IMR-90 (cell line): ENCODE data around the gene SUSD1. TPM values are rescaled to one million over a fixed set of nuclear protein-coding genes. Genes with fewer than 3 reads are reported as not detected.
"Not testable (repeated sequence)": the region's sequence is repeated elsewhere in the genome, so short reads cannot be mapped to it uniquely, and the experiment has no call there.

Source experiments
- ATAC-seq: fragments of 200-7000 bp; cut with Tn5 transposase; 2 replicates; pipeline ENCODE4 v1.9.1; 2020; ENCODE audit warnings: low read depth, mild to moderate bottlenecking, moderate library complexity
- BruUV-seq: library from RNA; stranded (reverse); fragments of 400-500 nt; replicated peaks from 2 replicates; lab custom pipeline; 2021; lab: Mats Ljungman, UMichigan
- CTCF ChIA-PET: fragments of 300-600 bp; formaldehyde crosslinking; extraction: SDS; loops from one replicate; lab custom pipeline; 2021; ENCODE audit warnings: antibody characterized with exemption; lab: Yijun Ruan, JAX
- POLR2A ChIA-PET: fragments of 300-600 bp; sonication (Branson Sonifier 250); formaldehyde crosslinking; loops from one replicate; lab custom pipeline; 2022; ENCODE audit warnings: antibody characterized with exemption; ENCODE audit not compliant: unreplicated experiment; lab: Charles Lee
- DNase-seq: peaks from one replicate; pipeline ENCODE4 v3.0.0; 2013
- H2AFZ ChIP-seq: replicated peaks from 2 replicates; pipeline ENCODE3; 2013; ENCODE audit warnings: low read length, mild to moderate bottlenecking; ENCODE audit not compliant: poor library complexity
- H2AK5ac ChIP-seq: 2 replicates; pipeline ENCODE4 v1.6.1; 2013; ENCODE audit warnings: low read depth, low read length, inconsistent platforms
- H2AK9ac ChIP-seq: replicated peaks from 2 replicates; pipeline ENCODE3; 2013; ENCODE audit warnings: mild to moderate bottlenecking, low read depth, low read length, moderate library complexity; ENCODE audit not compliant: poor library complexity
- H2BK120ac ChIP-seq: 2 replicates; pipeline ENCODE4 v1.6.1; 2013; ENCODE audit warnings: low read depth, low read length, inconsistent platforms
- H2BK15ac ChIP-seq: 3 replicates; pipeline ENCODE4 v1.6.1; 2013; ENCODE audit warnings: low read depth, low read length, inconsistent platforms
- H2BK20ac ChIP-seq: 2 replicates; pipeline ENCODE4 v1.6.1; 2013; ENCODE audit warnings: low read depth, mild to moderate bottlenecking, inconsistent platforms, low read length, moderate library complexity
- H2BK5ac ChIP-seq: 2 replicates; pipeline ENCODE4 v1.6.1; 2013; ENCODE audit warnings: mild to moderate bottlenecking, low read depth, low read length, inconsistent platforms; ENCODE audit not compliant: poor library complexity, severe bottlenecking
- H3K14ac ChIP-seq: replicated peaks from 2 replicates; pipeline ENCODE4 v1.6.1; 2013; ENCODE audit warnings: low read depth, low read length, inconsistent platforms
- H3K18ac ChIP-seq: 2 replicates; pipeline ENCODE4 v1.6.1; 2013; ENCODE audit warnings: low read depth, low read length, control low read depth
- H3K23ac ChIP-seq: 2 replicates; pipeline ENCODE4 v1.6.1; 2013; ENCODE audit warnings: low read depth, low read length, inconsistent platforms
- H3K27ac ChIP-seq: 2 replicates; pipeline ENCODE4 v1.5.1; 2013; ENCODE audit warnings: mild to moderate bottlenecking, control low read depth, low read length; ENCODE audit not compliant: insufficient read depth
- H3K27me3 ChIP-seq: 2 replicates; pipeline ENCODE4 v1.6.1; 2013; ENCODE audit warnings: low read length; ENCODE audit not compliant: control insufficient read depth, insufficient read depth
- H3K36me3 ChIP-seq: 2 replicates; pipeline ENCODE4 v1.6.1; 2013; ENCODE audit warnings: low read length, mixed read lengths; ENCODE audit not compliant: control insufficient read depth, insufficient read depth
- H3K4ac ChIP-seq: 2 replicates; pipeline ENCODE4 v1.6.1; 2013; ENCODE audit warnings: low read depth, low read length, inconsistent platforms
- H3K4me1 ChIP-seq: 2 replicates; pipeline ENCODE4 v1.6.1; 2013; ENCODE audit warnings: low read length, mixed read lengths; ENCODE audit not compliant: control insufficient read depth, insufficient read depth
- H3K4me2 ChIP-seq: 2 replicates; pipeline ENCODE4 v1.6.1; 2013; ENCODE audit warnings: low read depth, mild to moderate bottlenecking, control low read depth, low read length, moderate library complexity
- H3K4me3 ChIP-seq: 2 replicates; pipeline ENCODE4 v1.5.1; 2013; ENCODE audit warnings: low read depth, mild to moderate bottlenecking, control low read depth, low read length, moderate library complexity; ENCODE audit not compliant: insufficient read depth
- H3K56ac ChIP-seq: 2 replicates; pipeline ENCODE4 v1.6.1; 2013; ENCODE audit warnings: low read length, inconsistent platforms; ENCODE audit not compliant: insufficient read depth; ENCODE audit errors: extremely low read depth
- H3K79me1 ChIP-seq, 2 experiments: 2 replicates each; pipeline ENCODE4 v1.6.1; 2013; ENCODE audit warnings: low read length in 2 of 2, inconsistent platforms in 1 of 2, low read depth in 1 of 2
- H3K9ac ChIP-seq: 2 replicates; pipeline ENCODE4 v1.6.1; 2013; ENCODE audit warnings: low read depth, low read length, control low read depth
- H3K9me1 ChIP-seq: 2 replicates; pipeline ENCODE4 v1.6.1; 2013; ENCODE audit warnings: low read length, inconsistent platforms; ENCODE audit not compliant: insufficient read depth
- H3K9me3 ChIP-seq: 2 replicates; pipeline ENCODE4 v1.6.1; 2013; ENCODE audit warnings: low read length; ENCODE audit not compliant: control insufficient read depth, insufficient read depth
- H4K20me1 ChIP-seq: 2 replicates; pipeline ENCODE4 v1.6.1; 2013; ENCODE audit warnings: low read length, inconsistent platforms; ENCODE audit not compliant: insufficient read depth
- H4K5ac ChIP-seq: 2 replicates; pipeline ENCODE4 v1.6.1; 2013; ENCODE audit warnings: mild to moderate bottlenecking, low read depth, low read length, control low read depth
- H4K8ac ChIP-seq, 2 experiments: 2 replicates each; pipeline ENCODE4 v1.6.1; 2013; ENCODE audit warnings: low read depth in 2 of 2, low read length in 2 of 2, control low read depth in 1 of 2, inconsistent platforms in 1 of 2
- H4K91ac ChIP-seq: 2 replicates; pipeline ENCODE4 v1.6.1; 2013; ENCODE audit warnings: low read depth, low read length, inconsistent platforms; ENCODE audit not compliant: insufficient read depth
- BHLHE40 ChIP-seq: fragments of 150-350 bp; IDR thresholded peaks from 2 replicates; pipeline ENCODE4 v1.6.1; 2016; ENCODE audit warnings: mild to moderate bottlenecking, low read depth, low read length
- FOS ChIP-seq: fragments of 150-350 bp; IDR thresholded peaks from 2 replicates; pipeline ENCODE4 v1.6.1; 2016; ENCODE audit warnings: low read depth, low read length
- RCOR1 ChIP-seq: IDR thresholded peaks from 2 replicates; pipeline ENCODE4 v1.6.1; 2012; ENCODE audit warnings: mild to moderate bottlenecking, low read length, improper control_type of control experiment; ENCODE audit not compliant: insufficient replicate concordance
- WGBS, 2 experiments: methylation state at CpG; one replicate each; pipeline versions ENCODE4 v1.1.5 to v1.1.7; 2013; ENCODE audit warnings: missing lambda C conversion rate in 2 of 2; ENCODE audit not compliant: insufficient read length in 1 of 2; ENCODE audit errors: extremely low coverage in 2 of 2; 5-methylcytosine and 5-hydroxymethylcytosine counted together
- dilution Hi-C: fragments of 300-500 bp; cut with HindIII; formaldehyde crosslinking; loops from one replicate; pipeline ENCODE4 v1.14.3; 2018; ENCODE audit warnings: low sequenced_read_pairs; ENCODE audit not compliant: unreplicated experiment
- in situ Hi-C: fragments of 300-500 bp; cut with MboI; formaldehyde crosslinking; loops from 3 replicates; pipeline ENCODE4 v1.14.3; 2019; ENCODE audit warnings: low sequenced_read_pairs, inconsistent platforms, mixed read lengths
- intact Hi-C: fragments of 100-400 bp; cut with micrococcal nuclease; formaldehyde crosslinking; loops from 2 replicates; pipeline ENCODE4 v1.10.0; 2022
- polyA plus RNA-seq, 3 experiments: library from polyadenylated mRNA; depleted of rRNA; stranded (reverse); fragments of >200 nt; gene quantifications; 2 replicates each; pipeline ENCODE4 v1.2.3, GENCODE V29; 2012; ENCODE audit warnings: low replicate concordance in 1 of 3
- total RNA-seq: library from RNA; depleted of rRNA; stranded (reverse); fragments of >200 nt; gene quantifications from 2 replicates; pipeline ENCODE4 v1.2.3, GENCODE V29; 2012
- TF ChIP-seq, protein P1 (sequence below): fragments of 150-350 bp; IDR thresholded peaks from 2 replicates; pipeline ENCODE4 v1.6.1; 2017; ENCODE audit warnings: mild to moderate bottlenecking, antibody characterized with exemption, low read length, low read depth

SUSD1 gene
- total and polyA plus RNA-seq, 2 of the 4 experiments (the other 2 are of a cell fraction) = 4.0 to 4.7 TPM

DNA sequence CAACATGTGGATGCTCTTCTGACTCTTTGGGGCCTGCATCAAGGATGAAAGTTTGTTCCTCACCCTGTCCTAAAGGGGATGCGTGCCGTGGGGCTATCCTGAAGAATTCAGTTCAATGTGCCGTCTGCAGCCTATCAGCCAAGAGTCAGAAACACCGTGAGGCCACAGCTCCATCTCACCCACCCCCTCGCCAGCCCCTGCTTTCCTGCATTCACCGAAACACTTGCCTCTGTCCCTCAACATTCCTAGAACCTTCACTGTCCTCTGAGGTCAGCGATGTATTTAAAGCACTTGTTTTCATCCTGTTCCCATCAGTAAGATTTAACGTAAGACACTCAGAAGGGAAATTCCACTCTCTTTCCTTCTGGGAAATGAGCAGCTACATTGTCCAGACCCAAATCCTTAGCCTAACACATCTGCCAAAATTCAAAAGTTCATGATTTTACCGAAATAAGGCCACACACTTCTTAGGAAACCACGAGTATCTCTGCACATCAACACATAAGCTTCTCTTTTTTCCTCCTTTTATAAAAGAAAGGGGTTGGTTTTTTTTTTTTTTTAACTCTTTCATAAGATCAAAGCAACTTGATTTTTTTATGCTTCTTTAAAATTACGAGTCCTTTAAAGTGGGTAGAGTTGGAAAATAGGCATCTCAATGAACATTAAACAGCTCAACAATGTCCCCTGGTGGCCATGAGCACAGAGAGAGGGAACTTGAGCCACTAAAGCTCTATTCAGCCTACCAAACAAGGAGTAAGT lies 100.7 kb downstream of the SUSD1 start (continued):
- no peak for TF ChIP-seq FOS
- no peak for TF ChIP-seq BHLHE40
- TF ChIP-seq, protein P1, sequence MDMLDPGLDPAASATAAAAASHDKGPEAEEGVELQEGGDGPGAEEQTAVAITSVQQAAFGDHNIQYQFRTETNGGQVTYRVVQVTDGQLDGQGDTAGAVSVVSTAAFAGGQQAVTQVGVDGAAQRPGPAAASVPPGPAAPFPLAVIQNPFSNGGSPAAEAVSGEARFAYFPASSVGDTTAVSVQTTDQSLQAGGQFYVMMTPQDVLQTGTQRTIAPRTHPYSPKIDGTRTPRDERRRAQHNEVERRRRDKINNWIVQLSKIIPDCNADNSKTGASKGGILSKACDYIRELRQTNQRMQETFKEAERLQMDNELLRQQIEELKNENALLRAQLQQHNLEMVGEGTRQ = no peak
- TF ChIP-seq RCOR1 = no peak

DNA sequence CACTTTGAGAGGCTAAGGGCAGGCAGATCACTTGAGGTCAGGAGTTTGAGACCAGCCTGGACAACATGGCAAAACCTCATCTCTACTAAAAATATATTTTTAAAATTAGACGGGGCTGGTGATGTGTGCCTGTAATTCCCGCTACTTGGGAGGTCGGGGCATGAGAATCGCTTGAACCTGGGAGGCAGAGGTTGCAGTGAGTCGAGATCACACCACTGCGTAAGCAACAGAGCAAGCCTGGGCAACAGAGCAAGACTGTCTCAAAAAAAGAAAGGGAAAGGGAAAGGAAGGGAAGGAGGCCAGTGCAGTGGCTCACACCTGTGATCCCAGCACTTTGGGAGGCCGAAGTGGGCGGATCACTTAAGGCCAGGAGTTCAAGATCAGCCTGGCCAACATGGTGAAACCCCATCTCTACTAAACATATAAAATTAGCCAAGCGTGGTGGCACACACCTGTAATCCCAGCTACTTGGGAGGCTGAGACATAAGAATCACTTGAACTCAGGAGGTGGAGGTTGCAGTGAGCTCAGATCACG lies 101.4 kb downstream of the SUSD1 start:
- peak overlapping the region; percentile 96 for H3K18ac ChIP-seq
- H2BK20ac ChIP-seq = peak overlapping the region; percentile 92
- peak overlapping the region; percentile 99 for H3K27ac ChIP-seq
- H3K4me3 ChIP-seq, H3K36me3 ChIP-seq, H2AFZ ChIP-seq, H3K9me3 ChIP-seq, H2AK9ac ChIP-seq, H3K4me2 ChIP-seq, H3K27me3 ChIP-seq, dilution Hi-C loops, H4K20me1 ChIP-seq, ATAC-seq, DNase-seq: not testable (repeated sequence)
- H4K5ac ChIP-seq = peak overlapping the region; percentile 97
- H3K56ac ChIP-seq = peak overlapping the region; percentile 94
- peak overlapping the region; percentile 89 for H3K14ac ChIP-seq
- peak overlapping the region; percentile 39 to 83 for H4K8ac ChIP-seq
- H4K91ac ChIP-seq = peak overlapping the region; percentile 95
- H2BK15ac ChIP-seq = peak overlapping the region; percentile 17; the same call in 2 of the 3 replicates
- H3K9ac ChIP-seq = peak overlapping the region; percentile 63
- H2BK120ac ChIP-seq = peak overlapping the region; percentile 95
- peak overlapping the region; percentile 95 for H3K4ac ChIP-seq
- in situ Hi-C loops (loop anchor here (10.0 kb wide), 1 partner anchor 129 kb away; no protein-coding TSS in a partner anchor), intact Hi-C loops (loop anchor here (1.0 to 10.0 kb wide), 9 partner anchors 32 to 475 kb away; partner anchors contain the start of genes DNAJC25 and PTGR1)
- H2BK5ac ChIP-seq = peak overlapping the region; percentile 99
- peaks cover 12 to 23% of the 10 kb centered on the region in 2 experiments; a peak in 3 of 4 replicates for H3K79me1 ChIP-seq
- CTCF ChIA-PET = interaction anchor here (0.7 to 1.4 kb wide), 3 partner anchors 23 to 168 kb away, joined by 3 to 6 read pairs (median 3); no protein-coding TSS in a partner anchor
- TSS peak; percentile 95 for BruUV-seq
- peaks cover 19% of the 10 kb centered on the region for H3K4me1 ChIP-seq
- H3K23ac ChIP-seq = peak overlapping the region; percentile 83
- H2AK5ac ChIP-seq = peak overlapping the region; percentile 98
- H3K9me1 ChIP-seq = peaks cover 12% of the 10 kb centered on the region
- POLR2A ChIA-PET = interaction anchor here (0.7 to 1.6 kb wide), 4 partner anchors 10 to 172 kb away, joined by 3 to 11 read pairs (median 8); no protein-coding TSS in a partner anchor
- WGBS, 2 experiments = 100% methylated on average over 1 of the region's 10 CpGs; no CpG with 5 or more reads in 1 of the 2 experiments
